GM21717 (cell line): ENCODE data around the gene REEP6.
"Not testable (repeated sequence)": the region's sequence is repeated elsewhere in the genome, so short reads cannot be mapped to it uniquely, and the experiment has no call there.

Source experiments
- ATAC-seq: cut with Tn5 transposase; IDR thresholded peaks from one replicate; pipeline ENCODE4 v1.9.1; 2021; ENCODE audit warnings: mild to moderate bottlenecking, moderate library complexity; ENCODE audit not compliant: unreplicated experiment

REEP6 gene

DNA sequence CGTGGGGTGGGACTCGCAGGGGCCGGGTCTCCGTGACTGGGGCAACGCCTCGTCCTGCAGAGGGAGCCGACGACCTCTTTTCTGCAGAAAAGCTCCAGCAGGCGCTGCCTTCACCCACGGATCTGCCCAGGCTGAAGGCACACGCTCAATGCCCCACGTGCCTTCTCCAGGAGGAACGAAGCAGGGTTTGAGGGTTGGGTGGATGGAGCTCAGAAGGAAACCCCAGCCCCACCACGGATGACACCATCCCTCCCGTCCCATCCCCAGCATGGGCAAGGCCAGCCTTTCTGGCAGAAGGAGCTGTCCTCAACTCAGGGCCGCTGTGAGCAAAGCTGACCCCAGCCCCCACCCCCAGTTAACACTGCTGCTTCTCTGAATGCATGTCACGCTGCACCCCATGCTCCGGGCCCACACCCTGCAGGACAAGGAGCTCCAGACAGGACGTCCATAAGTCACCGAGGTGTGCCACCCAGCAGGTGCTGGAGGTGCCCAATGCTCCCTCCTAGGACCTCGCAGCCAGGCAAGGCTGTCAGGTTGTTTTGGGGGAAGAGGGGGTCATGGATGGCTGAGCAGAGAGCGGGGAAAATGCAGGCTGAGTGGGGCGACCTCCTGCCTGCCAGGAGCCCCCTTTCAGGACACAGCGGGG is 19.3 kb upstream of the REEP6 start:
- ATAC-seq = no peak

GRCh38 chr19:1472231-1473084 is 18.5 kb upstream of the REEP6 start:
- ATAC-seq = no peak

GRCh38 chr19:1473085-1473851 is 17.7 kb upstream of the REEP6 start:
- ATAC-seq = no peak

DNA sequence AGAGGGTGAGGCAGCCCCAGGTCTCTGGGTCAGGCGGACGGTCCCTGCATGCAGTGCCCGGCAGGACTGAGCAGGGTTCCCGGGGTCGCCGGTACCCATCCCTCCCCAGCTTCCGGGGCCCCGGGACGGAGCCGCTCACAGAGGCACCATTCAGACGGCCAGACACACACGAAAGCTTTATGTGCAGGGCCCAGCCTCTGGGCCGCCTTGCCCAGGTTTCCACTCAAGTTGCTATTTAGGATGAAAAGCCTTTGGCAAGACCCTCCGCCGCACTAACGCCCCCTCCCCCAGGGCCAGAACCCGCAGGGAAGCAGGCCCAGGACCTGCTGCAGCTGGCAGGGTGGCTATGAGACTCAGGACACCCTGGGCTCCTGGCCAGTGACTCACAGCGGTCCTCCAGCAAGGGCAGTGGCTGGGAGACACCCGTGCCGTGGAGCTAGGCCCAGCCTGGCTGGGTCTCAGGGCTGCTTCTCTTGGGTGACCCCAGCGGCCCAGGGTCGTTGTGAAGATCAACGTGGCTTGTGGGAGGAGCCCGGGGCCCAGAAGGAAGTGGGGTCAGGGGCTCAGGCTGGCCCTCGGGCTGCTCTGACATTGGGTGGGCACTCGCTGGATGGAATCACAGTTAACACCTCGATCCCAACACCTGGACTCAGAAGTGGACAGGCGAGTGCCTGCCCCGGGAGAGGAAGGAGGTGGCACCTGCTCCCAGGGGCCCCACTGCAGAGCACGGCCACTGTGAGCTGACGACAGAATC is 16.8 kb upstream of the REEP6 start:
- ATAC-seq = no peak

DNA sequence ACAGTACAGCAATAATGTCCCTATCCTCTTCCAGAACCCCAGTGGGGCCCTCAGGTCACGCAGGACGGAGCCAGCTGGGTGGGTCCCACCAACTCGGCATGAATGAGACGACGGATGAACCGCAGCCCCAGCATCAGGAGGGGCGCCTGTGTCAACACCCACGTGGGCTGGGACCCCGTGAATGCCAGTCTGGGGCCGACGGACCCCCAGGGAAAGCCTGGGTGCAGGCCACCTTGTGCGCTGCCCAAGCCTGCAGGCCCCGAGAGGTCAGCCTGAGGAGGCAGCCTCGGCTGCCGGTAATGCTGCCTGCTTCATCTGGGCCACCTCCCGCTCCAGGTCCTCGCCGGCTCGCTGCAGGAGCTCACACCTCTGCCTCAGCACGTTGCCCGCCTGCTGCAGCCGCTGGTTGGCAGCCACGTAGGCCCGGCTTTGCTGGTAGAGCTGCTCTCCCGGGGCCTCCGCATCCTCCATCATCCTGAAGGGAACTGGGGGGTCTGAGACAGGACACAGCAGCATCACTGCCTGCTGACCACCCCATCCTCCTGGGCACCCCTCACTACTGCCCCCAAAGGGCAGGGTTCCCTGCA is 16.1 kb upstream of the REEP6 start:
- ATAC-seq = no peak

- no peak for ATAC-seq
Observed at GRCh38 chr19:1475751-1476437, 15.1 kb upstream of the REEP6 start.

GRCh38 chr19:1477056-1477455 is 13.9 kb upstream of the REEP6 start:
- not testable (repeated sequence) for ATAC-seq

DNA sequence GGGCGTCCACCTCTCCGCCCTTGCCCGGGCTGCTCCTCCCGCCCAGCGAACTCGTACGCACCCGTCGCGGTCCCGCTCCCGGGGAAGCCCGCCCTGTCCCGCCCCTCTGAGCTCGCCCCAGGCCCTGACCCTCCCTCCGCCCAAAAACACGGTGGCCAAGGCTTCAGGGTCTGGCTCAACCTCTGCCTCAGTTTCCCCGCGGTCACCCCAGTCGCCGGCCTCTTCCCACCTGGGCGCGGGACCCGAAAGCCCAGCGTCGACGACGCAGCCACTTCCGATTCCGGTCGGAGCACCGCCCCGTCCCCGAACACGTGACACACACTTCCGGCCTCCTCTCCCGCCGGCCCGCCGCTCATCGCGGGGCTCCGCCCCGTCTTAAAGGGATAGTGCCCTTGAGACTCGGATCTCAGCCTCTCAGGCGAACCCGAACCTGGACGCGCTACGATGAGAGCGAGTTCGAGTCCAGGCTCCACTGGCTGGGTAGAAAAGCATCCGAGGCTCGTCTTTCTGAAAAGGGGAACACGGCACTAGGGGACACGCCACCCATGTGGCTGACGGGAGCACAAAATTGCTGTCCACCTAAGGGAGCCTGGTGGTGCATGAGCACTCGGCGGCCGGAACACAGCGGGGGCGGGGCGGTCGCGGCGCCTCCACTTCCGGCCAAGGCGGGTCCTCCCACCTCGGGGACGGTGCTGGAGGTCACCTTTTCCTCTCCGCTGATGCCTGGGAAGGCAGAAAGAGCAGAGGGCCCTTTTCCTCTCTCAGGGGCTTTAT is 11.9 kb upstream of the REEP6 start, which contains the start of gene C19orf25:
TSS of gene C19orf25 (minus strand) at position 282 of the 774 bp plus-strand sequence. CDS start 312 bp downstream, outside the sequence.
- peak; percentile 74 for ATAC-seq

GRCh38 chr19:1481224-1481892 is 9.6 kb upstream of the REEP6 start:
- no peak for ATAC-seq

GRCh38 chr19:1481893-1482360 is 9.1 kb upstream of the REEP6 start:
- no peak for ATAC-seq

- no peak for ATAC-seq
Observed at GRCh38 chr19:1482361-1483130, 8.4 kb upstream of the REEP6 start.

DNA sequence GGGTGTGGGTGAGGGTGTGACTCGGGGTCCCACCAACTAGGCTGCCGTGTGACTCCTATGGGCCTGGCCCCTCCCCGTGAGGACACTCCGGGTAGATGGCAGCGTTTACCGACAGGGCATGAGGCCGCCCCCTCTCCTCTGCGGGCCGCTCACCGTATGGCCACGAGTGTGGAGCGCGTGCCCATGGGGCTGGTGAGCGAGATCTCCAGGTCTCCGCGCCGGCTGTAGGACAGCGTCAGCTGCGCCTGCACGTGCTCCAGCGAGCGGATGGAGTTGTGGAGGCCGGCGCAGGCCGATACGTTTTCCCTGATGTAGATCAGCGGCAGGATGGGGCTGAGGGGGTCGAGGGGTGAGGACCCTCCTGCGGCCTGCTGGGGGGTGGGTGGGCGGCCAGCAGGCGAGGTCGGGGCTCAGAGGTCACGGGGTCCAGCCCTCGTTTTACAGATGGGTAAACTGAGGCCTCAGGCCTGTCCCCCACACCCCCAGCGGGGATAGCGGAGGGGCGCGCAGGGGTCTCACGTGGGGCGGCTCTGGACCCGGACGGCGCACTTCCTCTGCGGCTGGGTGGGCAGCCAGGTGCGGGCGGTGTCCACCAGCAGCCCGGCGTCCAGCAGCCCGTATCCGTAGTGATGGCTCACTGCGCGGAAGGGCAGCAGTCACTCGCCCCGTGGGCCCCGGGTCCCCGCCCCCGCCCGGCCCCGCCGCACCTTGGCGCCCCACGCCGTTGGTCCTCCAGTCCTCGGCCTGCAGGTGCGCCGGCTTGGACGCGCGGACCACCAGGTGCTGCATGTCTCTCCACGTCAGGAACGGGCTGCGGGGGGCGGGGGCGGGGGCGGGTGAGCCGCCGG is 7.6 kb upstream of the REEP6 start:
- ATAC-seq = no peak

- ATAC-seq = no peak
Observed at GRCh38 chr19:1483979-1484428, 7.0 kb upstream of the REEP6 start.

GRCh38 chr19:1486720-1487575 is 4.0 kb upstream of the REEP6 start:
- ATAC-seq = no peak

DNA sequence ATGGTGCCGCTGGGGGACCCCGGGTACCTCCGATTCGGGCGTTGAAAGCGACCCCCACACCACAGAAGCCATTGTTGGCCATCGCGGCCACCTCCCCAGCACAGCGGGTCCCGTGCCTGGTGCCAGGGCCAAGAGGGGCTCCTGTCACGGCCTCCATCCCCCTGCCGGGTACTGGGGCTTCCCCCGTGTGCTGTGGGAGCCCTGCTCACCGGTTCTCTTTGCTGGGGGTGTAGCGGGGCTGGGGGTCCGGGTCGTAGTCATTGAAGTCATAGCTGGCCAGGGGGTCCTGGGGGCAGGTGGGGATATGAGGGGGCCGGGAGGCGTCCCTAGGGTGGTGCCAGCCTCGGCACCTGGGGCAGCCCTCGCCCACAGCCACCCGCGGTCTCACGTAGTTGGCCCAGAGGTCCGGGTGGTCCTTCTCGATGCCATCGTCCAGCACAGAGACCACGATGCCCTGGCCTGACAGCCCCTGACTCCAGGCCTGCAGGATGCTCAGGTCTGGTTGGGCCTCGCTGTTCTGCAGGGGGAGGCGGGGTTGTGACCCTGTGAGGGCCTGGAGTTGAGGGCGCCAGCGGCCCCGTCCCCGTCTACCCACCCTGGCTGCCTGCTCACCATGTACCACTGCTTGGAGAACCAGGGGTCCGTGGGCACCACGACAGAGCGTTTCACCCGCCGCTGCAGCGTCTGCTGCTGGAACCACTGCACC is 3.3 kb upstream of the REEP6 start:
- no peak for ATAC-seq
